Measurements from ENCODE around the gene CABLES2.
"Not testable (repeated sequence)": the region's sequence is repeated elsewhere in the genome, so short reads cannot be mapped to it uniquely, and the experiment has no call there.

Gene CABLES2

DNA sequence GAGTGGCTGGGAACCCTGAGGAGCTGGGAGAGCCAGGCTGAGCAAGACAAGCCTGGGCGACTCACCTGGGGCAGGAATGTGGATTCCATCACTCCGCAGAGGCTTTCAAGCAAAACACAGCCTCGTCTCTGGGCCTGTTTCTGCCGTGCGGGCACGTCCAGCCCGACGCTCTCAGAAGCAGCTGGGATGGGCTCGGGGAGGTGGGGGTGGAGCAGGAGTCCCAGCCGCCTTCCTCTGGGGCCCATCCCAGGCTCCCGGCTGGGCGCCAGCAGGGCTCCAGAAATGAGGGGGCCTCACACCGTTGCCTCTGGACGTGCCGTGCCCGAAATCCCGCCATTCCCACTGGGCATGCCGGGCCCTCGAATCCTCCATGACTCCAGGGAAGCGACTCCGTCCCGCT is 28.9 kb downstream of the CABLES2 start:
- H3K9ac ChIP-seq (ENCODE audit: low read length): no peak overlapping the region
- H3K4me1 ChIP-seq (ENCODE audit: control insufficient read depth, insufficient read depth, low read length): peaks cover 25% of the 10 kb centered on the region
- no peak for DNase-seq (ENCODE audit: low read depth)

DNA sequence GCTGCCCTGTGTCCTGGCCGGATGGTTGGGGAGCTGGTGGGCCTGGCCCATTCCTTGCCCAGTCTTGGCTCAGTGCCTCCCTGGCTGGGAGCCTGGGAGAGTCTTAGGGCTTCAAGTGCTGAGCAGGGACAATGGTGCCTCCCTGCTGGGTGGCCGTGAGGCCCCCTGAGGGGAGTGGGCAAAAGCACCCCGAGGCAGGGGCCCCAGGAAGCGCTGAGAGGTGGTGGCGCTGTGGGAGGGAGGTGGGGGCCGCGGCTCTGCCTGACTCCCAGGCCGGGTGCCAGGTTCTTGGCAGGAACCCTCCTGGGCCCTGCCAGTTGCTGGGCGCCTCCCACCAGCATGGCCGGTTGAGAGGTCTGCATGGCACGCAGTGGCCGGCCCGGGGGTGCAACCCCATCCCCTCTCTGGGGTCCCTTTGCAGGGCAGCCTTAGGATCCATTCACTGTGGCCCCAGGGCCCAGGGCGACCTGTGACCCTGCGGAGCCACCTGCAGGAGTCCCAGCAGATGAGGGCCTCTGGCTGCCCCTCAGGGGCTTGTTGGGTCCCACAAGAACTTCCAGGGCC is 29.4 kb downstream of the CABLES2 start:
- H3K4me1 ChIP-seq (ENCODE audit: control insufficient read depth, insufficient read depth, low read length): peaks cover 25% of the 10 kb centered on the region
- no peak overlapping the region for H3K4me3 ChIP-seq (ENCODE audit: low read length)
- no peaks in the 10 kb centered on the region for H3K9me3 ChIP-seq (ENCODE audit: control insufficient read depth, low read length)
- H3K9ac ChIP-seq (ENCODE audit: low read length): peak overlapping the region; percentile 21
- H3K36me3 ChIP-seq (ENCODE audit: control insufficient read depth, insufficient read depth, low read length, severe bottlenecking): peaks cover 8% of the 10 kb centered on the region
- H3K27me3 ChIP-seq (replicated peaks; ENCODE audit: control insufficient read depth, insufficient read depth, low read length): no peaks in the 10 kb centered on the region
- no peak for DNase-seq (ENCODE audit: low read depth)

More for the DNA sequence above, 28.9 kb downstream of the CABLES2 start:
- Histone ChIP-seq H3K27me3 (replicated peaks; ENCODE audit: control insufficient read depth, insufficient read depth, low read length) (no peaks in the 10 kb centered on the region), H3K36me3 (ENCODE audit: control insufficient read depth, insufficient read depth, low read length, severe bottlenecking) (peaks cover 8% of the 10 kb centered on the region), H3K9me3 (ENCODE audit: control insufficient read depth, low read length) (no peaks in the 10 kb centered on the region), H3K4me3 (ENCODE audit: low read length) (no peak overlapping the region)

DNA sequence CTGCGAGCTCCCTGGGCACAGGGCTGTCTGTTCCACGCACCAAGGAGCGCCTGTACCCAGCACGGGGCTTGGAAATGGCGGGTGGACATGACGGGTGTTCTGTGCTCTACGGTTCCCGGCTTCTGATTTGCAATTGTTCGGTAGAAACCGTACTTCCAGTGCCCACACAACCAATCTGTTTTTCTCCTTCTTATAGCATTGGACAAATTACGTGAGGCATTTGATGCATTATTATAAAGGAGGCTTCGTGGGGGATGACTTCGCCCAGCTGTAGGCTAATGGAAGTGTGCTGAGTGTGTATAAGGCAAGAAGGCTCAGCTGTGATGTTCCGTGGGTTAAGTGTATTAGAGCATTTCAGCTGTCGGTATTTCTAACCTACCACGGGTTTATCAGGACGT is 30.0 kb downstream of the CABLES2 start:
- Histone ChIP-seq H3K9ac (ENCODE audit: low read length) (peak overlapping the region; percentile 56), H3K4me3 (ENCODE audit: low read length) (no peak overlapping the region), H3K4me1 (ENCODE audit: control insufficient read depth, insufficient read depth, low read length) (peaks cover 25% of the 10 kb centered on the region), H3K36me3 (ENCODE audit: control insufficient read depth, insufficient read depth, low read length, severe bottlenecking) (peaks cover 6% of the 10 kb centered on the region), H3K9me3 (ENCODE audit: control insufficient read depth, low read length) (no peaks in the 10 kb centered on the region), H3K27me3 (replicated peaks; ENCODE audit: control insufficient read depth, insufficient read depth, low read length) (no peaks in the 10 kb centered on the region)
- DNase-seq (ENCODE audit: low read depth): no peak

DNA sequence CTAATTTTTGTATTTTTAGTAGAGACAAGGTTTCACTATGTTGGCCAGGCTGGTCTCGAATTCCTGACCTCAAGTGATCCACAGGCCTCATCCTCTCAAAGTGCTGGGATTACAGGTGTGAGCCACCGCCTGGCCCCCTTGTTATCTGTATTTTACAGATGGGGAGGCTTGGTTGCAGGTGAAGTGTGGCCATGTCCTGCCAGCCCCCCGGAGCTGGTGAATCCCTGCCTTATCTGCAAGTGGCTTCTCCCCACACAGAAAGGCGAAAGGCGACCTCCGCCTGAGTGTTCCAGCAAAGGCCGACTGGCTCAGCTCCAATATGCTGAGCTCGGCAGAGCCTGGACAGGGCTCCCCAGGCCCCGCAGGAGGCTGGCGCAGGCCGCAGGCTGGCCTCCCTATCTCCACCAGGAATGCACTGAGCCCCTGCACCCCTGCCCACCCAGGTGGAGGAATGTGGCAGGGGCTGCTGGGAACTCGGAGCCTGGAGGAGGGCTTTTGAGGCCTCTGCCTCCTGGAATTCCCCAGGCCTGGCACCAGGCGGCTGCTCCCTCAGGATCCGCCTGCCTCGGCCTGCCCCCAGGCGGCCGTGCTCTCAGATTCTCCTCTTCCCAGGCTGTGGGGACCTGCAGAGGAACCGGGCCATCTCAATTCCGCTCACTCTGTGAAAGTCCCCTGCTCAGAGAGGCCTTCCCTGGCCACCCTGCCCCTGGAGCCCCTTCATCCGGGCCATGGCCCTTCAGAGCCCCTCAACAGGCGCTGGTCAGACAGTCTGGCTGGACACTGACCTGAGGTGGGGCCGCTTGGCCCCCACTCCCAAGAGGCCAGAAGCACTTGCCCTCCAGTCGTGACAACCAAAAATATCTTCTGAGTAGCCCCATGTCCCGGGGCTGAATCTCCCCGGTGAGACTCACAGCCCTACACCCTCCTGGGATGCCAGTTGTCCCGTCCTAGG is 30.7 kb downstream of the CABLES2 start:
- Histone ChIP-seq H3K36me3 (ENCODE audit: control insufficient read depth, insufficient read depth, low read length, severe bottlenecking) (no peaks in the 10 kb centered on the region), H3K27me3 (replicated peaks; ENCODE audit: control insufficient read depth, insufficient read depth, low read length) (no peaks in the 10 kb centered on the region), H3K9me3 (ENCODE audit: control insufficient read depth, low read length) (no peaks in the 10 kb centered on the region), H3K4me3 (ENCODE audit: low read length) (no peak overlapping the region), H3K9ac (ENCODE audit: low read length) (peak overlapping the region; percentile 56), H3K4me1 (ENCODE audit: control insufficient read depth, insufficient read depth, low read length) (peaks cover 25% of the 10 kb centered on the region)
- peak; percentile 38 for DNase-seq (ENCODE audit: low read depth)

DNA sequence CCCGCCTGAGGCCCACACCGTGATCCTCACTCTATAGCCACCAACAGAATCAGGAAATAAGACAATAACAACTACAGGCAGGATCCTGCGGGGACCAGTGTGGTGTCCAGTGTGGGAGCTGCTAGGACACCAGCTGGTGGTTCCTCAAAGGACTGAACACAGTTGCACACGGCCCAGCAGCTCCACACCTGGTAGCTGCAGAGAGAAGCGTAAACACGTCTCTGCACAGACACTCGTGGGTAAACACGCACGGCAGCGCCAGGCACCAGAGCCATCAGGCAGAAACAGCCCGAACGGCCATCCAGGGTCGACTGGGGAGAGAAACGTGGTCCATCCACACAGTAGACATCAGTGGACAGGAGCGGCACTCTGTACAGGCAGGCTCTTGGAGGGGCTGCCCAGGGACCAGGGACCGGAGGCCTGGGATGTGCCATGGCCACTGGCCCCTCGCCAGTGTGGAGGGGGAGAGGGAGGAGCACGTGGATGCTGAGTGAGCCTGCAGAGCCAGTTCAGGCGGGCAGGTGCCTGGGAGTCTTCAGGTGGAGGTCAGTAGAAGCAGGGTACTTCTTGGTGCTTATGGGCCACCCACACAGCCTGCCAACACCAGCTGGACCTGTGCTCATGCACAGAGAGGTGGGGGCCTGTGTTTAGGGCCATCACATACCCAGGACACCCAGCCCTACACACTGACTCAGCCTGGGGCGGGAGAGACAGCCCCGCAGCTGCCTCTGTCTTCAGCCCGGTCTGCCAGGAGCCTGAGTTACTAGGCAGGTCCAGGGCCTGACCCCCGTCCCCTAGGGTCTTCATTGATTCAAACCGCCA is 32.5 kb downstream of the CABLES2 start:
- DNase-seq (ENCODE audit: low read depth): no peak
- peaks cover 33% of the 10 kb centered on the region for H3K4me1 ChIP-seq (ENCODE audit: control insufficient read depth, insufficient read depth, low read length)

DNA sequence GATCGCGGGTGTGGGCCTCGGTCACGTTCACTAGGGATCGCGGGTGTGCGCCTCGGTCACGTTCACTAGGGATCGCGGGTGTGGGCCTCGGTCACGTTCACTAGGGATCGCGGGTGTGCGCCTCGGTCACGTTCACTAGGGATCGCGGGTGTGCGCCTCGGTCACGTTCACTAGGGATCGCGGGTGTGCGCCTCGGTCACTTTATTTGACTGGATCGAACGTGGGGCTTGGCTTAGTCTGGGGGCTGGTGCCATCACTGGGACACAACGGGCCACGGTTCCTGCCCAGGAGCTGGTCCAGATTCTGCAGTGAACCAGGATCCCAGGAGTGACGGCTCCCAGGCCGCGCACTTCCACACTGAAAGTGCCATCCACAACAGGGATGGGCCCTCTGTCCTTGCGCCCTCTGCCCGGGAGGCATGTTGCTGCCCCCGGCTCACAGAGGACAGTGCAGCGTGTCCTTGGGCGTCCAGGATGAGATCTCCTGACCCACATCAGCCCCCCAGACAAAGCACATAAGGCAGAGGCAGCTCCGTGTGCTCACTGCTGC is 33.4 kb downstream of the CABLES2 start:
- not testable (repeated sequence) for DNase-seq (ENCODE audit: low read depth)
- peaks cover 40% of the 10 kb centered on the region for H3K4me1 ChIP-seq (ENCODE audit: control insufficient read depth, insufficient read depth, low read length)

More for the DNA sequence above, 32.5 kb downstream of the CABLES2 start:
- no peak overlapping the region for H3K9ac ChIP-seq (ENCODE audit: low read length)
- no peaks in the 10 kb centered on the region for H3K9me3 ChIP-seq (ENCODE audit: control insufficient read depth, low read length)
- no peak overlapping the region for H3K4me3 ChIP-seq (ENCODE audit: low read length)
- H3K27me3 ChIP-seq (replicated peaks; ENCODE audit: control insufficient read depth, insufficient read depth, low read length): no peaks in the 10 kb centered on the region
- H3K36me3 ChIP-seq (ENCODE audit: control insufficient read depth, insufficient read depth, low read length, severe bottlenecking): no peaks in the 10 kb centered on the region

DNA sequence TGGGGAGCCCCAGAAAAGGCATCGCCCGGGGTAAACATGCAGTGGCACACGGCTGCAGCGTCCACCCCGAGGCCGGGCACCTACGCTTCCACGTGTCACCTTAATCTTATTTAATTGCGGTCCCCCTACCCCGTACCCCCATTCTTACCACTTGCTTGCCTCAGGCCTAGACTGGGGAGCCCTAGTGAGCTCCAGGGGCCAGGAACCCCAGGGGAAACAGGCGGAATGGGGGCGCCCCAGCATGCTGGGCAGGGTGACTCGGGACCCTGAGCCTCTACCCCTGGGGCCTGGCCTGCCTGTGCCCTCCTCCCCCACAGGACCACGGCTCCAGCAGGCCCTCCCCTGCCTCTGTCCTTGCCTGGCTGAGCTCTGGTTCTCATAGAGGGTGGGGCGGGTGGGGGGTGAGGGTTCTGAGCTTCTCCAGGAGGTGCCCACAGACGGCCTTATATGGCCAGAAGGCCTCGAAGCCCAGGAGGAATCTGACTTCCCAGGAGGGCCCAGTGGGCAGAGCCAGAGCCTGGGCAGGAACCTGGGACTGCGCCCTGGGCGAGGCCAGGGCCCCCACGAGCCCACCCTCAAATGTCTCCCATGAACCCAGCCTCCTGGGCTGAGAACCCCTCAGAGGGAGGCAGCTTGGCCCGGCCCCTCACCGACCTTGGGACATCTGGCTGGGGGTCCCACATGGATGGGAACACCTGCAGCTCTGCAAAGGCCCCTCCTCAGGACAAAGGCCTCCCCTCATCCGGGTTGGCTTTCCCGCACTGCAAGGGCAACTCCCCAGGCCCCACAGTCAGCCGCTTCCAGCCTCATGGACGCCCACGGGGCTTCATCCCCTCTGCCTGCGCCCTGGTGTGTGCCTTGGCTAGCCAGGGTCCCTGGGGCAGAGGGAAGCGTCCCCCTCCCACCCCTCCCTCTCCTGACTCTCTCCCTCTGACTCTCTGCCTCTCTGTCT is 34.8 kb downstream of the CABLES2 start:
- no peak for DNase-seq (ENCODE audit: low read depth)
- no peak overlapping the region for H3K4me3 ChIP-seq (ENCODE audit: low read length)

More for the DNA sequence above, 33.4 kb downstream of the CABLES2 start:
- not testable (repeated sequence) for H3K9me3 ChIP-seq (ENCODE audit: control insufficient read depth, low read length); H3K27me3 ChIP-seq (replicated peaks; ENCODE audit: control insufficient read depth, insufficient read depth, low read length); H3K9ac ChIP-seq (ENCODE audit: low read length); H3K36me3 ChIP-seq (ENCODE audit: control insufficient read depth, insufficient read depth, low read length, severe bottlenecking); H3K4me3 ChIP-seq (ENCODE audit: low read length)

DNA sequence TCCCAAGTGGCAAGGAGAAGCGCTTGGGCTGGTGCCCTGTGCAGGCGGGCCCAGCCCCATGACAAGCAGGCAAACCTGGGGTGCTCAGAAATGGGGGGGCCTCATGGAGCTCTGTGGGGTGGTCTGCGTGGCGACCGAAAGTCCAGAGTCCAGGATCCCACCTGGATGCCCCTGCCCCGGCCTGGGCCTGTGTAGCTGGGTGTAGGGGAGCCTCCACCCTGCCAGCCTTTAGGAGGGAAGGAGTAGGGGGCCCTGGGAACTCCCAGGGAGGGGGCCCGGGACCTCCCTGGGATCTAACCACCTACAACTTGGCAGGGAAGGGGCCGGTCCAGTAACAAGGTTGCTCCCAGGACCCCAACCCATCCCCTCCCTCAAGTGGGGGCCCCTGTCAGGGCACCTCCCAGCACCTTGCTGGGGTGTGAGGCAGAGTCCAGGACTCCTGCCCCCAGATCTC is 35.5 kb downstream of the CABLES2 start:
- Histone ChIP-seq H3K27me3 (replicated peaks; ENCODE audit: control insufficient read depth, insufficient read depth, low read length) (no peaks in the 10 kb centered on the region), H3K9ac (ENCODE audit: low read length) (no peak overlapping the region), H3K36me3 (ENCODE audit: control insufficient read depth, insufficient read depth, low read length, severe bottlenecking) (no peaks in the 10 kb centered on the region), H3K4me1 (ENCODE audit: control insufficient read depth, insufficient read depth, low read length) (peaks cover 51% of the 10 kb centered on the region), H3K9me3 (ENCODE audit: control insufficient read depth, low read length) (no peaks in the 10 kb centered on the region), H3K4me3 (ENCODE audit: low read length) (no peak overlapping the region)
- DNase-seq (ENCODE audit: low read depth): no peak

More for the DNA sequence above, 34.8 kb downstream of the CABLES2 start:
- Histone ChIP-seq H3K9me3 (ENCODE audit: control insufficient read depth, low read length) (no peaks in the 10 kb centered on the region), H3K27me3 (replicated peaks; ENCODE audit: control insufficient read depth, insufficient read depth, low read length) (no peaks in the 10 kb centered on the region), H3K4me1 (ENCODE audit: control insufficient read depth, insufficient read depth, low read length) (peaks cover 53% of the 10 kb centered on the region), H3K36me3 (ENCODE audit: control insufficient read depth, insufficient read depth, low read length, severe bottlenecking) (no peaks in the 10 kb centered on the region), H3K9ac (ENCODE audit: low read length) (no peak overlapping the region)

DNA sequence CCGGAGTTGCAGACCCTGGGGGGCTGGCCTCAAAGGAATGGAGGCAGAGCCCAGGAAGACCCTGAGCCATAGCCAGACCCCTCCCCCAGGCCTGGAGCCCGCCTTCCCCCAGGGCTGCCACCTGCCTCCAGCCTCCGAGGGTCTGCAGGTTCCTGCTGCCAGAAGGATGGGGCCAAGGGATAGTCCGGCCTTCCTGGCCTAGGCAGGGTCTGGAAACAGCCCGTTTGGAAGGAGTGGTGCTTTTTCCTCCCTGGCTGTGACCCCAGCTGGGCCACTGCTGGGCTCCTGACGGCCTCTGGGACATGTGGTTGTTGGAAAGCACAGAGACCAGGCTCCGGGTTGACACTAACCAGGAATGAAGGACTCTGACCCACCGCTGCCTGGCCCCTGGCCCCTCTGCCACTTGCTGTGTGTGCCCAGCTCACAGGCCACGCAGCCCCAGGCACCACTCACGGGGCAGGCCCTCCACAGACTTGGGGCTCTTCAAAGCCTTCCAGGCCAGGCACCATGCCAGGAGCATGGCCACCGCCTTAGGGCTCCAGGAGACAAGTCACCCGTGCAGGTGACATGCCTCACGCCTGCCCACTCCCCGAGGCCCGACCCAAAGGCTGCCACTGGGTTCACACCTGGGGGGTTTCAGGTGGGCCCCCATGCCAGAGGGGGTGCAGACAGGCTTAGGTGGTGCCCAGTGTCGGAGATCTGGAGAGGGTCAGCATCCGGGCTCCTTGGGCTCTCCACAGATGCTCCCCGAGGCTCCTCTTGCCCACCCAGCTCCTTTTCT is 36.1 kb downstream of the CABLES2 start:
- Histone ChIP-seq H3K4me1 (ENCODE audit: control insufficient read depth, insufficient read depth, low read length) (peaks cover 47% of the 10 kb centered on the region), H3K4me3 (ENCODE audit: low read length) (no peak overlapping the region), H3K27me3 (replicated peaks; ENCODE audit: control insufficient read depth, insufficient read depth, low read length) (no peaks in the 10 kb centered on the region), H3K36me3 (ENCODE audit: control insufficient read depth, insufficient read depth, low read length, severe bottlenecking) (no peaks in the 10 kb centered on the region), H3K9me3 (ENCODE audit: control insufficient read depth, low read length) (no peaks in the 10 kb centered on the region), H3K9ac (ENCODE audit: low read length) (no peak overlapping the region)
- DNase-seq (ENCODE audit: low read depth): no peak
